Measurements from ENCODE around the gene RAB5A.
"Not testable (repeated sequence)": the region's sequence is repeated elsewhere in the genome, so short reads cannot be mapped to it uniquely, and the experiment has no call there.

The RAB5A gene

DNA sequence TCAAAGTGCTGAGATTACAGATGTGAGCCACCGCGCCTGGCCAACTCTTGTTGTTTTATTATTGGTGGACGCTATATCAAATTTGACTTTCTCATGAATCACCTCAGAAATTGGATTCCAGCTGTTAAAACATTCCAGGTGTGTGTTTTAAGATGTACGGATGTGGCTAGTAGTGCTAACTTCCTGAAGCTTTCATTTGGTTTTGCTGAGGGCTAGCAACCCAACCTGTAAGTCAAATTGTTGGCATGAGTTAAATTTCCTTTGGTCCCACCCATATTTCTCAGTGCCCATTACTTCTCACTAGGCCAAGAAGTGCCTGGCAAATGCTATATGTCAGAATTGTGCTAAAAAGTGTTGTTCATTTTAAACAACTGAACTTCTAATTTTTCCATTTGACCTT, 80.2 kb downstream of the RAB5A start:
- no peaks in the 10 kb centered on the region for H3K36me3 Mint-ChIP-seq (ENCODE audit: low read depth)
- H3K9me3 Mint-ChIP-seq = no peaks in the 10 kb centered on the region
- no peak overlapping the region for H3K4me3 Mint-ChIP-seq
- H3K4me1 Mint-ChIP-seq (ENCODE audit: low read depth) = peaks cover 2% of the 10 kb centered on the region
- DNase-seq = no peak
- H3K27ac Mint-ChIP-seq = no peak overlapping the region
- no peaks in the 10 kb centered on the region for H3K27me3 Mint-ChIP-seq

GRCh38 chr3:20028905-20029331, 82.0 kb downstream of the RAB5A start:
- DNase-seq = no peak
- no peak overlapping the region for H3K27ac Mint-ChIP-seq
- H3K4me1 Mint-ChIP-seq (ENCODE audit: low read depth) = no peaks in the 10 kb centered on the region
- no peaks in the 10 kb centered on the region for H3K27me3 Mint-ChIP-seq
- no peaks in the 10 kb centered on the region for H3K36me3 Mint-ChIP-seq (ENCODE audit: low read depth)
- H3K4me3 Mint-ChIP-seq = no peak overlapping the region
- no peaks in the 10 kb centered on the region for H3K9me3 Mint-ChIP-seq

- not testable (repeated sequence) for H3K27me3 Mint-ChIP-seq; H3K4me1 Mint-ChIP-seq (ENCODE audit: low read depth); H3K9me3 Mint-ChIP-seq; H3K4me3 Mint-ChIP-seq; H3K36me3 Mint-ChIP-seq (ENCODE audit: low read depth); DNase-seq; H3K27ac Mint-ChIP-seq
Observed at GRCh38 chr3:20031939-20032338, 85.0 kb downstream of the RAB5A start.

Data from activated T-cell treated with anti-CD3 and anti-CD28 coated beads, Interleukin-2, amount 50 U/mL, for 24 hours (primary cell).